Measurements from ENCODE around the gene ATG4D.

- no peak for TF ChIP-seq POLR2A (IDR thresholded peaks at IDR 0.05)
- no peak for TF ChIP-seq CTCF (IDR thresholded peaks at IDR 0.05)
- TF ChIP-seq POLR2AphosphoS5 (IDR thresholded peaks at IDR 0.05): no peak
These were observed 46.3 kb upstream of the ATG4D start for GRCh38 chr19:10497371-10497770.
